Left colon (tissue), 2 donors: ENCODE results near the gene PRKAR1B. TPM values are rescaled to one million over a fixed set of nuclear protein-coding genes. Genes with fewer than 3 reads are reported as not detected.
"Not testable (repeated sequence)": the region's sequence is repeated elsewhere in the genome, so short reads cannot be mapped to it uniquely, and the experiment has no call there.

ENCODE experiments used
- ATAC-seq: fragments of 200-7000 bp; cut with Tn5 transposase; one replicate; pipeline ENCODE4 v1.9.1; 2020; ENCODE audit warnings: mild to moderate bottlenecking, moderate library complexity
- DNase-seq, 2 donors: peaks; one replicate each; pipeline ENCODE4 v3.0.0-alpha.2; 2020
- intact Hi-C, 2 donors: fragments of 100-400 bp; cut with DNase I in 1 of 2; cut with micrococcal nuclease in 1 of 2; formaldehyde crosslinking; loops; one replicate each; pipeline versions ENCODE4 v1.11.2 to v1.14.0; 2022; cut with DNase I, micrococcal nuclease
- total RNA-seq, 2 donors: library from RNA; stranded (reverse); fragmentation: NEBNext Ultra II Directional; extraction: Animal tissue kit (Norgen Biotek cat#: 25700); gene quantifications; one replicate each; pipeline ENCODE4 v1.2.1, GENCODE V29; 2021
- donor health status: DM: no; HTN: no; CAD: no.
- donor health status: DM: yes; HTN: yes; CAD: no.

PRKAR1B gene
- total RNA-seq, 2 donors from 2014 or later, result 26.5 to 31.0 TPM

GRCh38 chr7:621572-622285 lies 105.4 kb downstream of the PRKAR1B start:
- intact Hi-C loops, result no loop called here
- ATAC-seq (peak; percentile 49), DNase-seq (peak; percentile 67 to 82)

- no peak for DNase-seq
- ATAC-seq, result no peak
- intact Hi-C loops, result no loop called here
Observed at GRCh38 chr7:620885-621284, 106.2 kb downstream of the PRKAR1B start.

GRCh38 chr7:620056-620455 lies 107.0 kb downstream of the PRKAR1B start:
- ATAC-seq (peak; percentile 68), DNase-seq (peak in 1 of 2 donors; percentile 45)
- intact Hi-C loops, result no loop called here

- no peak for ATAC-seq
- no peak for DNase-seq
- intact Hi-C loops, result no loop called here
Observed at GRCh38 chr7:619368-619840, 107.7 kb downstream of the PRKAR1B start.

GRCh38 chr7:618539-619367 lies 108.3 kb downstream of the PRKAR1B start:
- ATAC-seq (peak; percentile 60), DNase-seq (peak; percentile 68 to 70)
- intact Hi-C loops, result no loop called here

GRCh38 chr7:617614-618538 lies 109.2 kb downstream of the PRKAR1B start:
- intact Hi-C loops, result no loop called here
- peak; percentile 70 to 74 for DNase-seq
- ATAC-seq, result peak; percentile 79

GRCh38 chr7:613442-614140 lies 113.5 kb downstream of the PRKAR1B start:
- DNase-seq (no peak), ATAC-seq (no peak)
- intact Hi-C loops, result no loop called here

- intact Hi-C loops, ATAC-seq, DNase-seq: not testable (repeated sequence)
Observed at GRCh38 chr7:611837-612236, 115.2 kb downstream of the PRKAR1B start.

GRCh38 chr7:611281-611810 lies 115.7 kb downstream of the PRKAR1B start:
- no peak for ATAC-seq
- DNase-seq, result no peak

GRCh38 chr7:610531-611280 lies 116.4 kb downstream of the PRKAR1B start:
- DNase-seq (no peak), ATAC-seq (no peak)
- intact Hi-C loops, result no loop called here

More at GRCh38 chr7:611281-611810, 115.7 kb downstream of the PRKAR1B start:
- intact Hi-C loops, result no loop called here

- intact Hi-C loops, result no loop called here
- ATAC-seq, result no peak
- no peak for DNase-seq
Observed at GRCh38 chr7:610141-610530, 116.9 kb downstream of the PRKAR1B start.

GRCh38 chr7:609365-609764 lies 117.7 kb downstream of the PRKAR1B start:
- ATAC-seq (no peak), DNase-seq (no peak)
- intact Hi-C loops, result no loop called here

- DNase-seq (no peak), ATAC-seq (no peak)
- intact Hi-C loops, result no loop called here
Observed at GRCh38 chr7:608954-609353, 118.1 kb downstream of the PRKAR1B start.

GRCh38 chr7:608361-608760 lies 118.7 kb downstream of the PRKAR1B start:
- DNase-seq (no peak), ATAC-seq (no peak)
- intact Hi-C loops, result no loop called here

GRCh38 chr7:607938-608337 lies 119.1 kb downstream of the PRKAR1B start:
- ATAC-seq (no peak), DNase-seq (no peak)
- intact Hi-C loops, result no loop called here

GRCh38 chr7:605661-606450 lies 121.2 kb downstream of the PRKAR1B start:
- intact Hi-C loops, result no loop called here
- ATAC-seq (no peak), DNase-seq (no peak)
